Breast epithelium (tissue), 4 donors: ENCODE results near the gene ADARB2. TPM values are rescaled to one million over a fixed set of nuclear protein-coding genes. Genes with fewer than 3 reads are reported as not detected.
A peak's percentile ranks its signal among the peaks of the same experiment; 100 is the strongest.

Experiments used
- DNase-seq, 2 donors: peaks; one replicate each; pipeline ENCODE4 v3.0.0-alpha.2; 2019; ENCODE audit warnings: low spot score in 2 of 2
- H3K27ac ChIP-seq, 2 donors: fragments of 200-600 bp; sonication (generic) in 1 of 2; one replicate each; pipeline ENCODE4 v1.5.1; 2016 to 2019; ENCODE audit warnings: mild to moderate bottlenecking in 1 of 2
- H3K27me3 ChIP-seq, 2 donors: fragments of 200-600 bp; sonication (generic) in 1 of 2; one replicate each; pipeline versions ENCODE4 v1.5.1 to v1.6.0; 2017 to 2019; ENCODE audit warnings: control low read depth in 1 of 2, mild to moderate bottlenecking in 1 of 2
- H3K36me3 ChIP-seq: fragments of 200-600 bp; one replicate; pipeline ENCODE4 v1.5.1; 2019
- H3K4me1 ChIP-seq, 2 donors: fragments of 200-600 bp; sonication (generic); one replicate each; pipeline ENCODE4 v1.5.1; 2016 to 2019; ENCODE audit warnings: control low read depth in 1 of 2
- H3K4me3 ChIP-seq, 3 donors: fragments of 200-600 bp; sonication (generic); 1 replicate in 2 of 3; 2 replicates in 1 of 3; pipeline ENCODE4 v1.5.1; 2016 to 2019; ENCODE audit warnings: mild to moderate bottlenecking in 3 of 3, moderate library complexity in 2 of 3
- H3K9me3 ChIP-seq, 2 donors: fragments of 200-600 bp; sonication (generic) in 1 of 2; one replicate each; pipeline ENCODE4 v1.5.1; 2016 to 2019; ENCODE audit warnings: control low read depth in 1 of 2
- CTCF ChIP-seq, 3 donors: fragments of 450-650 bp; IDR thresholded peaks; one replicate each; pipeline ENCODE4 v1.5.1; 2016 to 2017; ENCODE audit warnings: antibody characterized with exemption in 3 of 3, mild to moderate bottlenecking in 3 of 3, moderate library complexity in 3 of 3
- POLR2A ChIP-seq: fragments of 450-650 bp; IDR thresholded peaks from one replicate; pipeline ENCODE4 v1.6.1; 2016; ENCODE audit warnings: antibody characterized with exemption, mild to moderate bottlenecking, moderate library complexity
- POLR2AphosphoS5 ChIP-seq, 3 donors: sonication (generic); formaldehyde crosslinking; IDR thresholded peaks; one replicate each; pipeline ENCODE4 v1.6.1; 2017; ENCODE audit warnings: antibody characterized with exemption in 3 of 3
- intact Hi-C: fragments of 100-400 bp; cut with DNase I; formaldehyde crosslinking; loops from one replicate; pipeline ENCODE4 v1.15.1; 2023; ENCODE audit warnings: low total_unique reads
- total RNA-seq, 3 donors: library from RNA; depleted of rRNA; stranded (reverse); fragments of >200 nt; gene quantifications; one replicate each; pipeline ENCODE4 v1.1.0, GENCODE V29; 2016

ADARB2 gene
- total RNA-seq, 3 donors from 2014 or later: 0.32 to 3.9 (median 2.0) TPM

GRCh38 chr10:1374511-1375345 is 362.6 kb downstream of the ADARB2 start:
- Histone ChIP-seq H3K4me1 (no peaks in the 10 kb centered on the region), H3K27me3 (peaks cover 0 to 43% of the 10 kb centered on the region in 2 donors), H3K36me3 (no peaks in the 10 kb centered on the region), H3K27ac (no peak overlapping the region), H3K4me3 (no peak overlapping the region), H3K9me3 (no peaks in the 10 kb centered on the region)
- intact Hi-C loops: no loop called here
- DNase-seq: no peak
- TF ChIP-seq CTCF (IDR thresholded peaks at IDR 0.05) (no peak), POLR2AphosphoS5 (IDR thresholded peaks at IDR 0.05) (no peak), POLR2A (no peak)

- no peak overlapping the region for H3K27ac ChIP-seq
- no peak overlapping the region for H3K4me3 ChIP-seq
- intact Hi-C loops: no loop called here
- peaks cover 0 to 31% of the 10 kb centered on the region in 2 donors for H3K27me3 ChIP-seq
- no peaks in the 10 kb centered on the region for H3K4me1 ChIP-seq
- H3K9me3 ChIP-seq: no peaks in the 10 kb centered on the region
- no peak for DNase-seq
- H3K36me3 ChIP-seq: no peaks in the 10 kb centered on the region
- TF ChIP-seq POLR2AphosphoS5 (IDR thresholded peaks at IDR 0.05): no peak
- TF ChIP-seq POLR2A: no peak
- no peak for TF ChIP-seq CTCF (IDR thresholded peaks at IDR 0.05)
These were observed 364.0 kb downstream of the ADARB2 start for GRCh38 chr10:1373287-1373686.

- no peak overlapping the region for H3K27ac ChIP-seq
- H3K27me3 ChIP-seq: peaks cover 0 to 20% of the 10 kb centered on the region in 2 donors
- no peaks in the 10 kb centered on the region for H3K36me3 ChIP-seq
- H3K4me1 ChIP-seq: no peaks in the 10 kb centered on the region
- H3K9me3 ChIP-seq: no peaks in the 10 kb centered on the region
- DNase-seq: no peak
- TF ChIP-seq POLR2A (no peak), POLR2AphosphoS5 (IDR thresholded peaks at IDR 0.05) (no peak)
- intact Hi-C loops: no loop called here
- no peak overlapping the region for H3K4me3 ChIP-seq
These were observed 365.1 kb downstream of the ADARB2 start for GRCh38 chr10:1372212-1372611.

- Histone ChIP-seq H3K36me3 (no peaks in the 10 kb centered on the region), H3K27me3 (peaks cover 0 to 17% of the 10 kb centered on the region in 2 donors), H3K4me1 (no peaks in the 10 kb centered on the region), H3K27ac (no peak overlapping the region), H3K4me3 (no peak overlapping the region), H3K9me3 (no peaks in the 10 kb centered on the region)
- DNase-seq: no peak
- intact Hi-C loops: no loop called here
- TF ChIP-seq CTCF (IDR thresholded peaks at IDR 0.05) (no peak), POLR2AphosphoS5 (IDR thresholded peaks at IDR 0.05) (no peak), POLR2A (no peak)
These were observed 367.0 kb downstream of the ADARB2 start for GRCh38 chr10:1370298-1370697.

- Histone ChIP-seq H3K4me1 (no peaks in the 10 kb centered on the region), H3K9me3 (no peaks in the 10 kb centered on the region), H3K4me3 (no peak overlapping the region), H3K27ac (no peak overlapping the region), H3K36me3 (no peaks in the 10 kb centered on the region), H3K27me3 (peaks cover 0 to 10% of the 10 kb centered on the region in 2 donors)
- intact Hi-C loops: no loop called here
- TF ChIP-seq CTCF (IDR thresholded peaks at IDR 0.05) (no peak), POLR2A (no peak), POLR2AphosphoS5 (IDR thresholded peaks at IDR 0.05) (no peak)
- DNase-seq: peak in 1 of 2 donors; percentile 15
These were observed 367.7 kb downstream of the ADARB2 start for GRCh38 chr10:1369665-1370064.
